Right lobe of liver (tissue), 4 donors: ENCODE results near the gene ABCC5.

ENCODE experiments used
- POLR2A ChIP-seq: fragments of 450-650 bp; IDR thresholded peaks from one replicate; pipeline ENCODE4 v1.6.1; 2017; ENCODE audit warnings: antibody characterized with exemption, mild to moderate bottlenecking
- TF ChIP-seq, protein P1 (sequence below), 4 donors: fragments of 200-600 bp in 3 of 4; fragments of 450-650 bp in 1 of 4; IDR thresholded peaks; one replicate each; pipeline versions ENCODE4 v1.5.1 to v1.8.0; 2016 to 2022; ENCODE audit warnings: antibody characterized with exemption in 4 of 4, mild to moderate bottlenecking in 2 of 4
- donor health status: DM: no; HTN: no; CAD: no.
- donor health status: DM: no; HTN: no; CAD: no.
- donor health status: DM: no; HTN: yes; CAD: no.

DNA sequence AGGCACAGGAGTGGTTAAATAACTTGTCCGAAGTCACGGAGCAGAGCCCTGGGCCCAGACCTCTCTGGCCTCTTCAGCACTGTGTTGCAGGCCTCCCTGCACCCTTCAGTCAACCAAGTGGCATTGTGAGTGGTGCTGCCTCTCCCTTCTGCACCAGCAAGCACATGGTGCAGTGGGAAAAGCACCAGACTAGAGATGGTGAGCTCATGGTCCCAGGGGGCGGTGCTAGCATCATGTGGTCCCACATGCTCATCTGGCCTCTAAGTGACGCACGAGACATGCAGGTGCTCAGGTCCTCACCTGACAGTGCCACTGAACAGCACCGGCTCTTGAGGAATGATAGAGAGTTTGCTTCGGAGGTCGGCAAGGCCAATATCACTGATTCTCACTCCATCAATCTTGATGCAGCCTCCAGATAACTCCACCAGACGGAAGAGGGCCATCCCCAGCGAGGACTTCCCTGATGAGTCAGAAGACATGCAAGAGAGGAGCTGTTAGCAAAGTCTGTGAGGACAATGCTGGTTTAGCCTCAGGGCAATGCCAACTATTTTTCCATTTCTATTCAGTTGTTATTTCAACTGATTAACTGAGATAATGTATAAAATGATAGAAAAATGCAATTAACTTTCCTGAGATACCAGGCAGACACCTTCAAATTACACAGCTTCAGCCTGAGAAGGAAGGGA, 79.9 kb downstream of the ABCC5 start:
- TF ChIP-seq POLR2A, result no peak
- TF ChIP-seq, protein P1, sequence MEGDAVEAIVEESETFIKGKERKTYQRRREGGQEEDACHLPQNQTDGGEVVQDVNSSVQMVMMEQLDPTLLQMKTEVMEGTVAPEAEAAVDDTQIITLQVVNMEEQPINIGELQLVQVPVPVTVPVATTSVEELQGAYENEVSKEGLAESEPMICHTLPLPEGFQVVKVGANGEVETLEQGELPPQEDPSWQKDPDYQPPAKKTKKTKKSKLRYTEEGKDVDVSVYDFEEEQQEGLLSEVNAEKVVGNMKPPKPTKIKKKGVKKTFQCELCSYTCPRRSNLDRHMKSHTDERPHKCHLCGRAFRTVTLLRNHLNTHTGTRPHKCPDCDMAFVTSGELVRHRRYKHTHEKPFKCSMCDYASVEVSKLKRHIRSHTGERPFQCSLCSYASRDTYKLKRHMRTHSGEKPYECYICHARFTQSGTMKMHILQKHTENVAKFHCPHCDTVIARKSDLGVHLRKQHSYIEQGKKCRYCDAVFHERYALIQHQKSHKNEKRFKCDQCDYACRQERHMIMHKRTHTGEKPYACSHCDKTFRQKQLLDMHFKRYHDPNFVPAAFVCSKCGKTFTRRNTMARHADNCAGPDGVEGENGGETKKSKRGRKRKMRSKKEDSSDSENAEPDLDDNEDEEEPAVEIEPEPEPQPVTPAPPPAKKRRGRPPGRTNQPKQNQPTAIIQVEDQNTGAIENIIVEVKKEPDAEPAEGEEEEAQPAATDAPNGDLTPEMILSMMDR (IDR thresholded peaks at IDR 0.05), result no peak
